Panc1 (cell line): Measurements from ENCODE around the gene RSPH1.

Experiments
- CTCF ChIP-seq: fragments of 450-650 bp; IDR thresholded peaks from 2 replicates; pipeline ENCODE4 v1.5.1; 2017; ENCODE audit warnings: mild to moderate bottlenecking
- POLR2AphosphoS5 ChIP-seq: IDR thresholded peaks from 2 replicates; pipeline ENCODE4 v1.6.1; 2012; ENCODE audit warnings: mild to moderate bottlenecking, low read depth, low read length, moderate library complexity
- REST ChIP-seq, 2 experiments: IDR thresholded peaks; 2 replicates each; pipeline ENCODE4 v1.6.1; 2011 to 2012; ENCODE audit warnings: low read depth in 2 of 2, control low read depth in 1 of 2, low read length in 1 of 2, mild to moderate bottlenecking in 1 of 2, moderate library complexity in 1 of 2; ENCODE audit not compliant: insufficient read depth in 1 of 2
- SIN3A ChIP-seq: IDR thresholded peaks from 2 replicates; pipeline ENCODE4 v1.6.1; 2012; ENCODE audit warnings: low read depth, mild to moderate bottlenecking, low read length, moderate library complexity, borderline replicate concordance; ENCODE audit not compliant: insufficient read depth

- TF ChIP-seq CTCF (no peak), POLR2AphosphoS5 (no peak), REST (IDR thresholded peaks at IDR 0.05; ENCODE audit: insufficient read depth in 1 of 2, low read depth in 2 of 2, low read length in 1 of 2) (no peak), SIN3A (no peak)
These were observed 4.2 kb upstream of the RSPH1 start for GRCh38 chr21:42500225-42500624.
